Inflammatory macrophage treated with lipopolysaccharide for 1 hour (primary cell): ENCODE results near the gene ONECUT3.

ENCODE experiments used
- DNase-seq, 2 donors: peaks; one replicate each; pipeline ENCODE4 v3.0.0-alpha.2; 2020 to 2022

The ONECUT3 gene

DNA sequence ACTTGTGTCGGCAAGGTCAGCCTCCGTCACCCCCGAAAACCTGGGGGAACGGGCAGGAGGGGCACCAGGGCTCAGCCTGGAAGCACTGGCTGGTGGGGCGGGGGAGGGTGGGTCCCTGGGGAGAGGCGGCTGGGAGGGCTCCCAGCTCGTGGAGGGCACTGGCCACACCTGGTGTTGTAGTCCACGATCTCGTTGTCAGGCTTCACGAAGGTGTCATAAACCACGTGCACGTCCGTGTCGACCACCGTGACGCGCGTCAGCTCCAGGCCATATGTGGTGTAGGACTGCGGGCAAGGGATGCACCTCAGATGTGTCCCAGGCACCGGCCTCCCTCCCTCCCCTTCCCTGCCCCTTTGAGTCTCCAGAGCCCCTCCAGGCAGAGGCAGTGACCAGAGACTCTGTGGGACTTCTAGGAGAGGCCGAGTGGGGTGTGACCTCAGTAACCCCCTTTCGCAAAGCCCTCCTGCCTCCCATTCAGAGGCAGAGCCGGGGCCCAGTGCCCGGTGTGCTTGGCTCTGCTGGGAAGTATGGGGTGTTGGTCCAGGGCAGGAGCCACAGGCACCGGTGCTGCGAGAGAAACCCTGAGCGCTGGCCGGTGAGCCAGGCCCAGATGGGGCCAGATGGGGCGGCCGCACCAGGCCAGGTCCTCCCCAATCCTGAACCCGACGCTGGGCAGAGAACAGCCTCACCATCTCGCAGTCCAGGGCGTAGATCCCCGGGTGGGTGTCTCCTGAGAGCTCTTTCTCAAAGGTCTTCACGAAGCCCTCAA, 63.4 kb downstream of the ONECUT3 start:
- no peak for DNase-seq

DNA sequence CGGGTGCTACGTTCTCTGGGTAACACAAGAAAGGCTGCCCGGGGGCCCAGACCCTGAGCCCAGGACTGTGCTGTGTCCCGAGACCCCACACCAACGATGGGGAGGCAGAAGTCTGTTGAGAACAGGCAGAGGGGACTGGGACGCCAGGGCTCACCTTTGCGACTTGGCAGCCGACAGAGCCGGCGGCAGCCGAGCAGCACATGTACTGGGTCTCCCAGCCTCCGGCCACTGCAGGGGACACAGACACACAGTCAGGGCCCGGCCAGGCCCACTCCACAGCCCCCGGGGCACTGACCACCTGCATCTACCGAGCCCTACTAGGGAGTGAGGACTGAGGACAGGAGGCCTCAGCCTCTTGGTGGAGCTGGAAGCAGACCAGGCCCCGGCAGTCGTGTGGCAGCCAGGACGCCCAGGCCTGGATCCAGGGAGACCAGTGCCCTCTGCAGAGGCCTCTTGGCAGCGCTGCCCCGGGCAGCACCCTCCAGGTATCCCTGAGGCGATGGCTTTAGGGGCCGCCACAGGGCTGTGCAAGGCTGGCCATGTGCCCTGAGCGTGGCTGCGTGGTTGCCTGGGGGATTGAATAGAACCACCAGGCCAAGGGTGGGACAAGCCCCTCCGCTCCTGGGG, 64.4 kb downstream of the ONECUT3 start:
- DNase-seq, result no peak

GRCh38 chr19:1818549-1819195, 65.4 kb downstream of the ONECUT3 start:
- no peak for DNase-seq

GRCh38 chr19:1819341-1820255, 66.3 kb downstream of the ONECUT3 start:
- DNase-seq, result no peak

DNA sequence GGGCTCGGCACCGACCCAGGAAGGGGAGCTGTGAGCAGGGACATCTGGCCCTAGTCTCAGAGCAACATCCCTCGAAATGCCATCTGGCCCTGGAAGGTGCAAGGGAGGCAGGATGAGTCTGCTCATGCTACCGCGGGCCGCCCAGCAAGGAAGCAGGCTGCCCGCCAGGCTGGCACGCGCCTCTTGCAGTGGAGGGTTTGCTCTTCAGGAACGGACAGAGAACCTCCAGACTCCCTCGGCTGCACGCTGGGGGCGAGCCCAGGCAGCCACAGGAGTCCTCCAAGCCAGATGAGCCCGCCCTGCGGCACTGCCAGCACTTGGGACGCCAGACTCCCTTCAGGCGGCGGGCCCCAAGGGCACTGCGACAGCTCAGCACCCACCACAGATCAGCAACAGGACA, 68.9 kb downstream of the ONECUT3 start:
- DNase-seq, result no peak

GRCh38 chr19:1823020-1823419, 69.7 kb downstream of the ONECUT3 start:
- no peak for DNase-seq

DNA sequence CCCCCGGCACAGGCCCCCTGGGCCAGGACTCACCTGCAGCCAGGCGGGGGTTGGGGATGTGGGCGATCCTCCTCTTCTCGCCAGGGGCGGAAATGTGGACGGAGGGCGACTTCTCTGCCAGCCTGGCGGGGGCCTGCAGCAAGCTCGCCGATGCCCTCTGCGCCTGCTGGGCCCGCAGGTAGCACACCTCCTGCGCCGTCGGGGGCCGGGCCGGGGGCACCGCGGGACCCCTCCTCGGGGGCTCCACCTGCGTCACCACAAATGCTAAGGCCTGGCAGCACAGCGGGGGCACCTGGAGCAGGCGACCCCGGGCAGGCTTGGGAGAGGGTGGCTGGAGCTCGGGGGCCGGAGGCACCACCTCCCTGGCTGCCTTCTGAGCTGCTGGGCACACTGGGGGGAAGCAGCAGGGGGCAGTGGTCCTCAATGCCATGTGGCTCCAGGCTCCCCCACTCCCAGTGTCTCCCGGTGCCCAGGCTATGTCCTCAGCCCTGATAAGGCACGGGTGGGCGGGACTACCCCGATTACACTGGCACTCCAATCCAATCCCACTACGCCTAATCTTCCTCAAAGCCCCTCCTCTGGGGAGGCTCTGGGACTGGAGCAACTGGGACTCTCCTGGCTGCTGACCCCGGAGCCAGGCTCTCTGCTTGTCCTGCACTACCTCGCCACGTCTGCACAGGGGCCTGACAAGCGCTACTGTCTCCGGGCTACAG, 70.4 kb downstream of the ONECUT3 start:
- DNase-seq, result no peak

DNA sequence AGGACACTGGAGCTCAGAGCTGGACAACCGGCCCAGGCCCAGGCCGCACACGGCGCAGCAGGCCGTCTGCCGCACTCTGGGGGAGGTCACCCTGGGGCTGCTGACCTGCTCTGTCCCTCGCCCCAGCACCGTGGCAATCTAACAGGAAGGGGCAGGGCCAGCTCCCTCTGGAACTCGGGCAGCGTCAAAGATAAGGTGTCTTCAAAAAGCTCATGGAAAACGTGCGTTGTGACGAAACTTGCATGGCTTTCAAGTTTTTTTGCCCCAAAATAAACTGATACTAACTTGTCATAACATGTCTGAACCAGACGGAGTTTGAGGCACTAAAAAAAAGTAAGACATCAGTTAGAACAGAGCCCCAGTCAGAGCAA, 70.9 kb downstream of the ONECUT3 start:
- no peak for DNase-seq

DNA sequence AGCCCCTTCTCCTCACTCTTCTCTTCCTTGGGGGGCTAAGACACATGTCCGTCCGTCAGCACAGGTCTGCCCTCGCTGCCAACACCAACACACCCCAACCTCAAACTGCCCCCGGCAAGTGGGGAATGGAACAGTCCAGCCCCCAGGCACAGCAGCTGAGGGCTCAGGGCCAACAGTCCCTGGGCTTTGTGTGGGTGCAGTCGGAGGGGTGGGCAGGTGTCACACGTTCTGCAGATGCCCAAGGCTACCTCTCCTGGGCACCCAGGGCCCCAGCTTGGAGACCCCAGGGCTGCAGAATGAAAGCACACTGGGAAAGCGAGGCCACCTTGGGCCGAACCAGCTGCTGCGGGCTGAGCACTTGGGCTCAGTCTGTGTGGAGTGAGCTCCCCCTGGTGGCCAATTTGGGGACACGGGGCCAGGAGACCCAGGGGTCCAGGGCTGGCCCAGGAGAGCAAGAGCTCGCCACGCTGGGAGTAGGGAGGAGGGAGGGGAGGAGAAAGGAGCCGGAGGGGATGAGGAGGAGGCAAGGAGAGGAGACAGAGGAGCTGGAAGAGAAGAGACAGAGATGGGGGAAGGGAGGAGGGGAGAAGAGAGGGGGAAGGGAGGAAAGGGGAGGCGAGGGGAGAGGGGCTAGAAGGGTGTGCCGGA, 72.7 kb downstream of the ONECUT3 start:
- DNase-seq, result peak; percentile 15 to 80

- no peak for DNase-seq
Observed at GRCh38 chr19:1826557-1827521, 73.5 kb downstream of the ONECUT3 start.

GRCh38 chr19:1827566-1828278, 74.4 kb downstream of the ONECUT3 start:
- no peak for DNase-seq

DNA sequence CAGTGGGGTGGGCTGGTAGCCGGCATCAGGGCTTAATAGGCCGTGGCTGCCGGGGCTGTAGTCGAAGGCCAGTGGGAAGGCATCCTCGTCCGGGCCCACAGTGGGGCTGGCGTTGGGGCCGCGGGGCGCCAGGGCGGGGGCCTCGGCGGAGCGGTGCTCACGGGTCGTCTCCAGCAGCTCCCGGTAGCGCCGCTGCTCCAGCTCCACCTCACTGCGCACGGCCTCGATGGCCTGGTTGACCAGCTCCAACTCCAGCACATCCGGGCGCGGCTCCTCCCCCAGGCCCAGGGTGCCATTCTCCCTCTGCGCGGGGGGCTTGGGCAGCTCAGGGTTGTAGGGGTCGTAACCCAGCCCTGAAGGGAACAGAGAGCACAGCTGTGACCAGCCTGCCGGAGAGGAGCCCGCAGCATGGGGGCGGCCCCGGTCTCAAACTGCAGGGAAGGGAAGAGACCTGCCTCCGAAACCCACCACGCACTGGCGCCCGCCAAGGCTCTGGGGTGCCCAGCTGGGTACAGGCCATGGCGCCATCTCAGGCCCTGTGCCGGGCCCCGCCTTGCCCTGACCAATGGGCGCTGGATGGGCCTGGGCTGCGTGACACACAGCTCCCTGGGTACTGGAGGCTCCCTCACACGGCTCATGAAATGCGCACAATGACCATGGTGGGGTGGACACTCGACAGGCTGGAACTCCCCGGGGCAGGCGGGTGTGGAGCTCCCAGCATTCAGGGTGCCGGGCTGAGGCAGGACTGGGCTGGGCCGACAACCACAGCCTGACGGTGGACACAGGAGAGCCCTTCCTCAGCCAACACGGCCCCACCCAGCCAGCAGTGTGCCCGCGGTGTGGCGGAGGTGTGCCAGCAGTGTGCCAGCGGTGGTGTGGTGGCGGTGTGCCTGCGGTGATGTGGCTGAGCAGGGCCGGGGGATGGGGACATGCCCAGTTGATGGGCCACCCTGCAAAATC, 75.3 kb downstream of the ONECUT3 start:
- no peak for DNase-seq

DNA sequence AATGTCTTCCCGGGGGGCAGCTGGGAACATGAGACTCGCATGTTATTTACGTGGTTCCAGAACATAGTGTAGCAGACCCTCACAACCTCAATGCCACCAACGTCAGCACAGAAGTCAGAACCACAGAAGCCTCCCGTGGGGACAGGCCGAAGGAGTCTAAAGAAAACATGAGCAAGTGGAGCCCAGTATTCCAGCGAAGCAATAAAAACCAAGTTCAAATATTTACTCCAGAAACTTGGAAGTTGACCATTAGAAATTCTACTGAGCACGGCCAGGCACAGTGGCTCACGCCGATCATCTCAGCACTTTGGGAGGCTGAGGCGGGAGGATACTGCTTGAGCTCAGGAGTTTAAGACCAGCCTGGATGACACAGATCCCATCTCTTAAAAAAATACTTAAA, 76.7 kb downstream of the ONECUT3 start:
- no peak for DNase-seq

DNA sequence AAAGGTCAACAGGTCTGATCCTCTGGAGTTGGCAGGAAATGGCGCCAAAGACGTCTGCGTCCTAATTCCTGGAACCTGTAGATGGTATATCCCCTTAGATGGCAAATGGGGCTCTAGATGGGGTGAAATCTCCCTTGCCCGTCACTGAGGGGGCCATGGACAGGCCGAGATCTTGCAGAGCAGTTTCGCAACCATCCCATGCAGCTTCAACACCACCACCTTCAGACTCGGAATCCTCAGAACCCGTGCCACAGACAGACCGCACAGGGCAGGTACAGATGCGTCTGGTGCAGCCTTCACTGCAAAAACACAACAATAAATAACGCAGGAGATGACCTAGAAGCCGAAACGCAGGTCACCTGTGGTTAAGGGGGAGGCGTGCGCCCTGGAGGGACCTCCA, 77.3 kb downstream of the ONECUT3 start:
- DNase-seq, result no peak
